HepG2 (cell line): ENCODE measurements around the gene KLHL12. TPM values are rescaled to one million over a fixed set of nuclear protein-coding genes. Genes with fewer than 3 reads are reported as not detected.

Experiments
- ATAC-seq: fragments of 200-7000 bp; cut with Tn5 transposase; 3 replicates; pipeline ENCODE4 v1.9.1; 2020; ENCODE audit warnings: mild to moderate bottlenecking, moderate library complexity
- BruUV-seq: library from RNA; stranded (reverse); fragments of 400-500 nt; replicated peaks from 2 replicates; lab custom pipeline; 2021; lab: Mats Ljungman, UMichigan
- CTCF ChIA-PET: fragments of 300-600 bp; formaldehyde crosslinking; extraction: SDS; loops from one replicate; lab custom pipeline; 2021; ENCODE audit warnings: low total read pairs, inconsistent platforms, low intra/inter-chr PET ratio; lab: Yijun Ruan, JAX
- POLR2A ChIA-PET: fragments of 350-600 bp; sonication (Branson Sonifier 250); formaldehyde crosslinking; loops from one replicate; lab custom pipeline; 2020; ENCODE audit warnings: antibody characterized with exemption, inconsistent platforms; lab: Yijun Ruan, JAX
- DNase-seq: peaks from one replicate; pipeline ENCODE4 v3.0.0-alpha.2; 2015; ENCODE audit warnings: low spot score
- FAIRE-seq: peaks from 3 replicates; lab custom pipeline; 2011; peaks lifted over from hg19 to GRCh38; lab: Jason Lieb, UNC
- H2AFZ ChIP-seq: one replicate; pipeline ENCODE4 v1.6.1; 2011; ENCODE audit warnings: low read length, inconsistent platforms
- H3K27ac ChIP-seq: fragments of 300-600 bp; 3 replicates; pipeline ENCODE4 v1.8.0; 2011; ENCODE audit warnings: mixed run types, mild to moderate bottlenecking, mixed read lengths, low read length, inconsistent platforms; ENCODE audit not compliant: insufficient read depth; ENCODE audit errors: extremely low read length
- H3K27me3 ChIP-seq, 2 experiments: fragments of 200-600 bp in 1 of 2; 2 replicates in 1 of 2; 3 replicates in 1 of 2; pipeline versions ENCODE4 v1.6.0 to v1.8.0; 2011; ENCODE audit warnings: low read length in 2 of 2, mild to moderate bottlenecking in 2 of 2, moderate library complexity in 2 of 2, inconsistent platforms in 1 of 2; ENCODE audit not compliant: insufficient read depth in 2 of 2, control insufficient read depth in 1 of 2
- H3K36me3 ChIP-seq, 2 experiments: fragments of 200-600 bp in 1 of 2; replicated peaks in 1 of 2; 2 replicates in 1 of 2; 3 replicates in 1 of 2; pipeline versions ENCODE4 v1.5.1 to v1.8.0; 2011; ENCODE audit warnings: low read length in 2 of 2, inconsistent platforms in 1 of 2; ENCODE audit not compliant: insufficient read depth in 2 of 2, control insufficient read depth in 1 of 2
- H3K4me1 ChIP-seq: 2 replicates; pipeline ENCODE4 v1.5.1; 2012; ENCODE audit warnings: low read length, inconsistent platforms; ENCODE audit not compliant: insufficient read depth
- H3K4me2 ChIP-seq: 2 replicates; pipeline ENCODE4 v1.6.0; 2011; ENCODE audit warnings: low read depth, low read length, inconsistent platforms
- H3K4me3 ChIP-seq, 3 experiments: fragments of 200-600 bp in 1 of 3; sonication (generic), shearing (Covaris generic) in 1 of 3; replicated peaks in 1 of 3; 2 replicates each; pipeline ENCODE4 v1.5.1; 2011 to 2016; ENCODE audit warnings: low read length in 3 of 3, inconsistent platforms in 2 of 3, low read depth in 2 of 3, mild to moderate bottlenecking in 2 of 3, control low read depth in 1 of 3, mixed read lengths in 1 of 3; ENCODE audit not compliant: insufficient read depth in 1 of 3
- H3K79me2 ChIP-seq: one replicate; pipeline ENCODE4 v1.6.1; 2011; ENCODE audit warnings: low read length, inconsistent platforms; ENCODE audit not compliant: insufficient read depth
- H3K9ac ChIP-seq: 2 replicates; pipeline ENCODE4 v1.6.0; 2011; ENCODE audit warnings: mild to moderate bottlenecking, low read depth, low read length, inconsistent platforms; ENCODE audit not compliant: insufficient read depth
- H3K9me3 ChIP-seq: 2 replicates; pipeline ENCODE4 v1.5.1; 2012; ENCODE audit warnings: mild to moderate bottlenecking, low read length
- H4K20me1 ChIP-seq: 2 replicates; pipeline ENCODE4 v1.6.0; 2011; ENCODE audit warnings: inconsistent platforms, mild to moderate bottlenecking, low read length, moderate library complexity; ENCODE audit not compliant: insufficient read depth
- NR2F6 ChIP-seq, 2 experiments: IDR thresholded peaks; 2 replicates each; pipeline ENCODE4 v1.6.1; 2016; ENCODE audit warnings: antibody characterized with exemption in 1 of 2, mild to moderate bottlenecking in 1 of 2
- TEAD3 ChIP-seq: optimal IDR thresholded peaks from 2 replicates; pipeline ENCODE3; 2016; ENCODE audit warnings: borderline replicate concordance
- WGBS: methylation state at CpG from one replicate; pipeline ENCODE4 v1.1.6; 2017; ENCODE audit warnings: low lambda C conversion rate; 5-methylcytosine and 5-hydroxymethylcytosine counted together
- in situ Hi-C: cut with HindIII; loops from 2 replicates; pipeline ENCODE4 v1.10.0; 2017; ENCODE audit warnings: low pct_unique_long_range_greater_than_20kb; ENCODE audit not compliant: extremely low pct_ligation_motif_present
- intact Hi-C: fragments of 100-400 bp; cut with micrococcal nuclease; formaldehyde crosslinking; loops from one replicate; pipeline ENCODE4 v1.10.0; 2022; ENCODE audit not compliant: unreplicated experiment
- polyA plus RNA-seq, 8 experiments: library from polyadenylated mRNA; depleted of rRNA in 3 of 8; stranded (reverse) in 7 of 8; unstranded in 1 of 8; fragments of >200 nt; fragmentation: Illumina TruSeq in 4 of 8; extraction: Trizol in 4 of 8; gene quantifications; 2 replicates each; pipeline versions ENCODE4 v1.2.1 to v1.2.3, GENCODE V29; 2011 to 2016; ENCODE audit warnings: low read depth in 4 of 8, missing spikeins in 1 of 8, mixed read lengths in 1 of 8; ENCODE audit not compliant: insufficient read depth in 1 of 8
- total RNA-seq, 5 experiments: library from RNA; depleted of rRNA; stranded (reverse); fragments of >200 nt; fragmentation: Illumina TruSeq; extraction: Trizol; gene quantifications; 2 replicates each; pipeline ENCODE4 v1.2.3, GENCODE V29; 2016; ENCODE audit warnings: low read depth in 1 of 5
- TF ChIP-seq, protein P1 (sequence below), 2 experiments: IDR thresholded peaks; 2 replicates each; pipeline ENCODE4 v1.6.1; 2011 to 2012; ENCODE audit warnings: low read length in 2 of 2, borderline replicate concordance in 1 of 2, low read depth in 1 of 2, mild to moderate bottlenecking in 1 of 2, moderate library complexity in 1 of 2
- TF ChIP-seq, protein P2 (sequence below): sonication (generic); formaldehyde crosslinking; IDR thresholded peaks from 2 replicates; pipeline ENCODE4 v1.4.0; 2020; ENCODE audit warnings: mild to moderate bottlenecking, missing genetic modification reagents, borderline replicate concordance

KLHL12 gene
- total and polyA plus RNA-seq, 2 of the 13 experiments (the other 11 are each of a cell fraction or from before 2014, with no cell fraction given): 19.2 to 25.2 TPM

DNA sequence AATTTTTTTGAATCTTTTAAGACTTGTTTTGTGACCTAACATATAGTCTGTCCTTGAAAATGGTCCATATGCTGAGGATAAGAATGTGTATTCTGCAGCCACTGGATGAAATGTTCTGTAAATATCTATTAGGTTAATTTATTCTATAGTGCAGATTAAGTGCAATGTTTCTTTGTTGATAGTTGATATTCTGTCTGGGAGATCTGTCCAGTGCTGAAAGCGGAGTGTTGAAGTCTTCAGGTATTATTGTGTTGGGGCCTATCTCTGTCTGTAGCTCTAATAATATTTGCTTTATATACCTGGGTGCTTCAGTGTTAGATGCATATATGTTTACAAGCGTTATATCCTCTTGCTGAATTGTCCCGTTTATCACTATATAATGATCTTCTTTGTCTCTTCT, 7.7 kb upstream of the KLHL12 start:
- TF ChIP-seq, protein P1, sequence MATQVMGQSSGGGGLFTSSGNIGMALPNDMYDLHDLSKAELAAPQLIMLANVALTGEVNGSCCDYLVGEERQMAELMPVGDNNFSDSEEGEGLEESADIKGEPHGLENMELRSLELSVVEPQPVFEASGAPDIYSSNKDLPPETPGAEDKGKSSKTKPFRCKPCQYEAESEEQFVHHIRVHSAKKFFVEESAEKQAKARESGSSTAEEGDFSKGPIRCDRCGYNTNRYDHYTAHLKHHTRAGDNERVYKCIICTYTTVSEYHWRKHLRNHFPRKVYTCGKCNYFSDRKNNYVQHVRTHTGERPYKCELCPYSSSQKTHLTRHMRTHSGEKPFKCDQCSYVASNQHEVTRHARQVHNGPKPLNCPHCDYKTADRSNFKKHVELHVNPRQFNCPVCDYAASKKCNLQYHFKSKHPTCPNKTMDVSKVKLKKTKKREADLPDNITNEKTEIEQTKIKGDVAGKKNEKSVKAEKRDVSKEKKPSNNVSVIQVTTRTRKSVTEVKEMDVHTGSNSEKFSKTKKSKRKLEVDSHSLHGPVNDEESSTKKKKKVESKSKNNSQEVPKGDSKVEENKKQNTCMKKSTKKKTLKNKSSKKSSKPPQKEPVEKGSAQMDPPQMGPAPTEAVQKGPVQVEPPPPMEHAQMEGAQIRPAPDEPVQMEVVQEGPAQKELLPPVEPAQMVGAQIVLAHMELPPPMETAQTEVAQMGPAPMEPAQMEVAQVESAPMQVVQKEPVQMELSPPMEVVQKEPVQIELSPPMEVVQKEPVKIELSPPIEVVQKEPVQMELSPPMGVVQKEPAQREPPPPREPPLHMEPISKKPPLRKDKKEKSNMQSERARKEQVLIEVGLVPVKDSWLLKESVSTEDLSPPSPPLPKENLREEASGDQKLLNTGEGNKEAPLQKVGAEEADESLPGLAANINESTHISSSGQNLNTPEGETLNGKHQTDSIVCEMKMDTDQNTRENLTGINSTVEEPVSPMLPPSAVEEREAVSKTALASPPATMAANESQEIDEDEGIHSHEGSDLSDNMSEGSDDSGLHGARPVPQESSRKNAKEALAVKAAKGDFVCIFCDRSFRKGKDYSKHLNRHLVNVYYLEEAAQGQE (IDR thresholded peaks at IDR 0.05; ENCODE audit: borderline replicate concordance in 1 of 2, low read depth in 1 of 2, low read length in 2 of 2): peak in 1 of 2 experiments; percentile 85; a peak in 3 of 4 replicates
- no peak for TF ChIP-seq TEAD3 (CRISPR knock-in tag)
- ATAC-seq: no peak
- Histone ChIP-seq H3K9me3 (no peaks in the 10 kb centered on the region), H3K4me3 (no peak overlapping the region), H3K4me1 (no peaks in the 10 kb centered on the region), H3K27ac (no peak overlapping the region), H3K9ac (no peak overlapping the region), H3K36me3 (no peaks in the 10 kb centered on the region), H3K4me2 (no peak overlapping the region), H4K20me1 (no peaks in the 10 kb centered on the region), H3K79me2 (no peaks in the 10 kb centered on the region), H3K27me3 (no peaks in the 10 kb centered on the region), H2AFZ (no peak overlapping the region)
- whole genome bisulfite sequencing: 34% methylated on average over 3 of the region's 3 CpGs
- in situ Hi-C loops: no loop called here
- intact Hi-C loops: no loop called here
- no TSS peak for BruUV-seq
- no peak for DNase-seq
- CTCF ChIA-PET: no interaction called here
- no peak for FAIRE-seq
- POLR2A ChIA-PET: no interaction called here

DNA sequence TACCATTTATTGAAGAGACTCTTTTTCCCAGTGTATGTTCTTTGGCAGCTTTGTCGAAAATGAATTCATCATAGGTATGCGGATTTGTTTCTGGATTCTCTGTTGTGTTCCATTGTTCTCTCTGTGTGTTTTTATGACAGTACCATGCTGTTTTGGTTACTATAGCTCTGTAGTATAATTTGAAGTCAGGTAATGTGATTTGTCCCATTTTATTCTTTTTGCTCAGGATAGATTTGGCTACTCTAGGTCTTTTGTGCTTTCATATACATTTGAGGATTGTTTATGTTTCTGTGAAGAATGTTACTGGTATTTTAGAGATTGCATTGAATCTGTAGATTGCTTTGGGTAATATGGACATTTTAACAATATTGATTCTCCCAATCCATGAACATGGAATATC, 5.4 kb upstream of the KLHL12 start:
- no peak for FAIRE-seq
- Histone ChIP-seq H3K27me3 (no peaks in the 10 kb centered on the region; a peak in 1 of 5 replicates), H3K4me1 (no peaks in the 10 kb centered on the region), H3K79me2 (no peaks in the 10 kb centered on the region), H2AFZ (no peak overlapping the region), H3K27ac (no peak overlapping the region), H3K4me2 (no peak overlapping the region), H3K9me3 (no peaks in the 10 kb centered on the region), H3K9ac (no peak overlapping the region), H4K20me1 (no peaks in the 10 kb centered on the region), H3K4me3 (no peak overlapping the region), H3K36me3 (no peaks in the 10 kb centered on the region)
- intact Hi-C loops: no loop called here
- no peak for TF ChIP-seq NR2F6 (IDR thresholded peaks at IDR 0.05)
- TF ChIP-seq NR2F6 (CRISPR knock-in tag; IDR thresholded peaks at IDR 0.05): no peak
- TF ChIP-seq, protein P2, sequence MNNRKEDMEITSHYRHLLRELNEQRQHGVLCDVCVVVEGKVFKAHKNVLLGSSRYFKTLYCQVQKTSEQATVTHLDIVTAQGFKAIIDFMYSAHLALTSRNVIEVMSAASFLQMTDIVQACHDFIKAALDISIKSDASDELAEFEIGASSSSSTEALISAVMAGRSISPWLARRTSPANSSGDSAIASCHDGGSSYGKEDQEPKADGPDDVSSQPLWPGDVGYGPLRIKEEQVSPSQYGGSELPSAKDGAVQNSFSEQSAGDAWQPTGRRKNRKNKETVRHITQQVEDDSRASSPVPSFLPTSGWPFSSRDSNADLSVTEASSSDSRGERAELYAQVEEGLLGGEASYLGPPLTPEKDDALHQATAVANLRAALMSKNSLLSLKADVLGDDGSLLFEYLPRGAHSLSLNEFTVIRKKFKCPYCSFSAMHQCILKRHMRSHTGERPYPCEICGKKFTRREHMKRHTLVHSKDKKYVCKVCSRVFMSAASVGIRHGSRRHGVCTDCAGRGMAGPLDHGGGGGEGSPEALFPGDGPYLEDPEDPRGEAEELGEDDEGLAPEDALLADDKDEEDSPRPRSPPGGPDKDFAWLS (CRISPR knock-in tag): no peak
- POLR2A ChIA-PET: no interaction called here
- ATAC-seq: no peak
- CTCF ChIA-PET: no interaction called here
- in situ Hi-C loops: no loop called here
- no TSS peak for BruUV-seq
- WGBS: 2% methylated on average over 2 of the region's 2 CpGs
- no peak for DNase-seq
